Activated CD4-positive, alpha-beta T cell treated with anti-CD3 and anti-CD28 coated beads, Interleukin-2, amount 50 U/mL, for 48 hours (primary cell): ENCODE results near the gene EYA4.

ENCODE experiments used
- DNase-seq, 2 experiments: peaks; one replicate each; pipeline ENCODE4 v3.0.0-alpha.2; 2020

EYA4 gene

GRCh38 chr6:133241086-133241900 lies at the start of gene EYA4:
Gene EYA4 (plus strand): TSS chr6:133241357. CDS start chr6:133274781, 33,424 bp downstream.
- no peak for DNase-seq

- DNase-seq = no peak
These were observed 47.8 kb upstream of the EYA4 start for GRCh38 chr6:133193396-133193795.

GRCh38 chr6:133198725-133199124 lies 42.4 kb upstream of the EYA4 start:
- DNase-seq = no peak

GRCh38 chr6:133201231-133201630 lies 39.9 kb upstream of the EYA4 start:
- no peak for DNase-seq

- no peak for DNase-seq
These were observed 38.4 kb upstream of the EYA4 start for GRCh38 chr6:133202610-133203343.

- no peak for DNase-seq
These were observed 37.8 kb upstream of the EYA4 start for GRCh38 chr6:133203344-133203697.

GRCh38 chr6:133205304-133205703 lies 35.9 kb upstream of the EYA4 start:
- no peak for DNase-seq

- no peak for DNase-seq
These were observed 34.2 kb upstream of the EYA4 start for GRCh38 chr6:133206942-133207341.

- no peak for DNase-seq
These were observed 33.4 kb upstream of the EYA4 start for GRCh38 chr6:133207754-133208153.

GRCh38 chr6:133208183-133208755 lies 32.9 kb upstream of the EYA4 start:
- DNase-seq = no peak

GRCh38 chr6:133214267-133214666 lies 26.9 kb upstream of the EYA4 start:
- no peak for DNase-seq

- DNase-seq = no peak
These were observed 22.3 kb upstream of the EYA4 start for GRCh38 chr6:133218852-133219251.

GRCh38 chr6:133223452-133224029 lies 17.6 kb upstream of the EYA4 start:
- no peak for DNase-seq

GRCh38 chr6:133225560-133225959 lies 15.6 kb upstream of the EYA4 start:
- DNase-seq = no peak

- no peak for DNase-seq
These were observed 13.8 kb upstream of the EYA4 start for GRCh38 chr6:133227344-133227743.

GRCh38 chr6:133230052-133230451 lies 11.1 kb upstream of the EYA4 start:
- no peak for DNase-seq

- DNase-seq = no peak
These were observed 5.9 kb upstream of the EYA4 start for GRCh38 chr6:133235221-133235620.

- no peak for DNase-seq
These were observed 4.2 kb upstream of the EYA4 start for GRCh38 chr6:133236932-133237331.

- no peak for DNase-seq
These were observed 559 bp upstream of the EYA4 start for GRCh38 chr6:133240511-133241085.

GRCh38 chr6:133241901-133242636 lies 912 bp downstream of the EYA4 start:
- DNase-seq = no peak

- DNase-seq = no peak
These were observed 1.8 kb downstream of the EYA4 start for GRCh38 chr6:133242637-133243585.
